Esophagus (tissue), 2 donors: ENCODE data around the gene AOC3. TPM values are rescaled to one million over a fixed set of nuclear protein-coding genes. Genes with fewer than 3 reads are reported as not detected.
A peak's percentile ranks its signal among the peaks of the same experiment; 100 is the strongest.
"Not testable (repeated sequence)": the region's sequence is repeated elsewhere in the genome, so short reads cannot be mapped to it uniquely, and the experiment has no call there.

Source experiments
- H3K27ac ChIP-seq, 2 donors: one replicate each; pipeline ENCODE4 v1.5.1; 2013; ENCODE audit warnings: low read depth in 2 of 2, mild to moderate bottlenecking in 2 of 2, inconsistent platforms in 1 of 2, low read length in 1 of 2, moderate library complexity in 1 of 2
- H3K27me3 ChIP-seq, 2 donors: one replicate each; pipeline ENCODE4 v1.6.1; 2013; ENCODE audit warnings: low read length in 2 of 2, control low read depth in 1 of 2, mild to moderate bottlenecking in 1 of 2; ENCODE audit not compliant: insufficient read depth in 2 of 2, control insufficient read depth in 1 of 2
- H3K36me3 ChIP-seq, 2 donors: one replicate each; pipeline ENCODE4 v1.6.1; 2013; ENCODE audit warnings: low read length in 1 of 2; ENCODE audit not compliant: control insufficient read depth in 2 of 2, insufficient read depth in 2 of 2
- H3K4me1 ChIP-seq, 2 donors: one replicate each; pipeline ENCODE4 v1.6.1; 2013; ENCODE audit warnings: low read length in 1 of 2; ENCODE audit not compliant: control insufficient read depth in 2 of 2, insufficient read depth in 2 of 2
- H3K4me3 ChIP-seq, 2 donors: one replicate each; pipeline ENCODE4 v1.5.1; 2013; ENCODE audit warnings: low read length in 2 of 2, mild to moderate bottlenecking in 2 of 2, low read depth in 1 of 2, moderate library complexity in 1 of 2
- H3K9me3 ChIP-seq, 2 donors: one replicate each; pipeline ENCODE4 v1.6.1; 2013; ENCODE audit warnings: mild to moderate bottlenecking in 2 of 2, low read depth in 1 of 2, low read length in 1 of 2, moderate library complexity in 1 of 2; ENCODE audit not compliant: control insufficient read depth in 2 of 2, insufficient read depth in 1 of 2
- WGBS, 2 donors: extraction: QIAGEN DNeasy Blood & Tissue Kit; methylation state at CpG; one replicate each; pipeline ENCODE4 v1.1.7; 2013; 5-methylcytosine and 5-hydroxymethylcytosine counted together
- polyA plus RNA-seq, 2 donors: library from polyadenylated mRNA; stranded (reverse); fragments of 200-250 nt; gene quantifications; one replicate each; pipeline ENCODE4 v1.2.3, GENCODE V29; 2013
- donor health status: healthy with polysubstance abuse.
- donor health status: Bipolar disorder and iron deficiency.

The AOC3 gene
- polyA plus RNA-seq, 2 donors: 9.7 to 25.3 TPM

DNA sequence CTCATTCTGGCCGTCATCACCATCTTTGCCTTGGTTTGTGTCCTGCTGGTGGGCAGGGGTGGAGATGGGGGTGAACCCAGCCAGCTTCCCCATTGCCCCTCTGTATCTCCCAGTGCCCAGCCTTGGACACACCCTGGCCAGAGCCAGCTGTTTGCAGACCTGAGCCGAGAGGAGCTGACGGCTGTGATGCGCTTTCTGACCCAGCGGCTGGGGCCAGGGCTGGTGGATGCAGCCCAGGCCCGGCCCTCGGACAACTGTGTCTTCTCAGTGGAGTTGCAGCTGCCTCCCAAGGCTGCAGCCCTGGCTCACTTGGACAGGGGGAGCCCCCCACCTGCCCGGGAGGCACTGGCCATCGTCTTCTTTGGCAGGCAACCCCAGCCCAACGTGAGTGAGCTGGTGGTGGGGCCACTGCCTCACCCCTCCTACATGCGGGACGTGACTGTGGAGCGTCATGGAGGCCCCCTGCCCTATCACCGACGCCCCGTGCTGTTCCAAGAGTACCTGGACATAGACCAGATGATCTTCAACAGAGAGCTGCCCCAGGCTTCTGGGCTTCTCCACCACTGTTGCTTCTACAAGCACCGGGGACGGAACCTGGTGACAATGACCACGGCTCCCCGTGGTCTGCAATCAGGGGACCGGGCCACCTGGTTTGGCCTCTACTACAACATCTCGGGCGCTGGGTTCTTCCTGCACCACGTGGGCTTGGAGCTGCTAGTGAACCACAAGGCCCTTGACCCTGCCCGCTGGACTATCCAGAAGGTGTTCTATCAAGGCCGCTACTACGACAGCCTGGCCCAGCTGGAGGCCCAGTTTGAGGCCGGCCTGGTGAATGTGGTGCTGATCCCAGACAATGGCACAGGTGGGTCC is 607 bp downstream of the AOC3 start:
- H3K27me3 ChIP-seq, H3K36me3 ChIP-seq, H3K9me3 ChIP-seq, H3K4me1 ChIP-seq: not testable (repeated sequence)
- H3K27ac ChIP-seq: peak overlapping the region; percentile 73 to 82
- WGBS, 2 donors: 74 to 90% methylated on average over 13 to 25 of the region's 28 CpGs
- H3K4me3 ChIP-seq: peak overlapping the region; percentile 27 to 29

DNA sequence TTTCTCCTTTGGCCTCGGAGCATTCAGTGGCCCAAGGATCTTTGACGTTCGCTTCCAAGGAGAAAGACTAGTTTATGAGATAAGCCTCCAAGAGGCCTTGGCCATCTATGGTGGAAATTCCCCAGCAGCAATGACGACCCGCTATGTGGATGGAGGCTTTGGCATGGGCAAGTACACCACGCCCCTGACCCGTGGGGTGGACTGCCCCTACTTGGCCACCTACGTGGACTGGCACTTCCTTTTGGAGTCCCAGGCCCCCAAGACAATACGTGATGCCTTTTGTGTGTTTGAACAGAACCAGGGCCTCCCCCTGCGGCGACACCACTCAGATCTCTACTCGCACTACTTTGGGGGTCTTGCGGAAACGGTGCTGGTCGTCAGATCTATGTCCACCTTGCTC is 1.4 kb downstream of the AOC3 start:
- Histone ChIP-seq H3K4me3 (peak overlapping the region; percentile 16 to 31), H3K36me3 (no peaks in the 10 kb centered on the region), H3K27me3 (no peaks in the 10 kb centered on the region), H3K4me1 (peaks cover 4 to 5% of the 10 kb centered on the region in 2 donors), H3K9me3 (no peaks in the 10 kb centered on the region), H3K27ac (peak overlapping the region; percentile 59 to 80)
- WGBS, 2 donors: 75% methylated on average over 15 of the region's 15 CpGs

- WGBS, 2 donors: 50 to 61% methylated on average over 4 of the region's 4 CpGs
- Histone ChIP-seq H3K27me3 (no peaks in the 10 kb centered on the region), H3K9me3 (no peaks in the 10 kb centered on the region), H3K4me3 (peak overlapping the region in 1 of 2 donors; percentile 31), H3K36me3 (no peaks in the 10 kb centered on the region), H3K27ac (peak overlapping the region; percentile 59 to 80), H3K4me1 (peaks cover 4 to 5% of the 10 kb centered on the region in 2 donors)
Observed at GRCh38 chr17:42853004-42853403, 2.0 kb downstream of the AOC3 start.

DNA sequence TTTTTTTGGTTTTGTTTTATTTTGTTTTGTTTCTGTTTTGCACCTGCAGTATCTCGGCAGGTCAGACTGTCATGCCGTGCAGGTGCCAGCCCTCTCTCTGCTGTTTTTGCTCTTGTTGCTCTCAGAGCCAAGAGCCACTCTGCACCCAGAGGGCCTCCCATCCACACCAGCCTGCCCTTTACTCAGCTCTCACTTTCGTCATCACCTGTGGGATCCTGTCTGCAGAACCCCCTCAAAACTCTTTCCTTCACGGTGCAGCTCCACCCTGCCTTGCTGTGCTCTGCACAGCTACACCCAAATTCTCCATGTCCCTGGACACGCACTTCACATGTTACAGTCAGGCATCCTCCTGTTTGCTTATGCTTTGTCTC is 2.6 kb downstream of the AOC3 start:
- H3K36me3 ChIP-seq: no peaks in the 10 kb centered on the region
- 64 to 72% methylated on average over 5 of the region's 5 CpGs for WGBS, 2 donors
- peaks cover 4 to 5% of the 10 kb centered on the region in 2 donors for H3K4me1 ChIP-seq
- H3K4me3 ChIP-seq: peak overlapping the region; percentile 5 to 31
- peak overlapping the region in 1 of 2 donors; percentile 45 for H3K27ac ChIP-seq
- no peaks in the 10 kb centered on the region for H3K27me3 ChIP-seq
- H3K9me3 ChIP-seq: no peaks in the 10 kb centered on the region

GRCh38 chr17:42853968-42854790 is 3.2 kb downstream of the AOC3 start:
- H3K9me3 ChIP-seq: no peaks in the 10 kb centered on the region
- no peaks in the 10 kb centered on the region for H3K27me3 ChIP-seq
- H3K36me3 ChIP-seq: no peaks in the 10 kb centered on the region
- peak overlapping the region; percentile 5 to 31 for H3K4me3 ChIP-seq
- WGBS, 2 donors: 71 to 75% methylated on average over 15 of the region's 15 CpGs
- H3K4me1 ChIP-seq: peaks cover 4 to 5% of the 10 kb centered on the region in 2 donors
- peak overlapping the region in 1 of 2 donors; percentile 45 for H3K27ac ChIP-seq

- H3K9me3 ChIP-seq: no peaks in the 10 kb centered on the region
- peaks cover 0 to under 1% of the 10 kb centered on the region in 2 donors for H3K4me1 ChIP-seq
- no peak overlapping the region for H3K4me3 ChIP-seq
- no peaks in the 10 kb centered on the region for H3K27me3 ChIP-seq
- H3K27ac ChIP-seq: peak overlapping the region in 1 of 2 donors; percentile 7
- WGBS, 2 donors: 72 to 79% methylated on average over 8 of the region's 8 CpGs
- no peaks in the 10 kb centered on the region for H3K36me3 ChIP-seq
Observed at GRCh38 chr17:42855048-42855596, 4.1 kb downstream of the AOC3 start.

DNA sequence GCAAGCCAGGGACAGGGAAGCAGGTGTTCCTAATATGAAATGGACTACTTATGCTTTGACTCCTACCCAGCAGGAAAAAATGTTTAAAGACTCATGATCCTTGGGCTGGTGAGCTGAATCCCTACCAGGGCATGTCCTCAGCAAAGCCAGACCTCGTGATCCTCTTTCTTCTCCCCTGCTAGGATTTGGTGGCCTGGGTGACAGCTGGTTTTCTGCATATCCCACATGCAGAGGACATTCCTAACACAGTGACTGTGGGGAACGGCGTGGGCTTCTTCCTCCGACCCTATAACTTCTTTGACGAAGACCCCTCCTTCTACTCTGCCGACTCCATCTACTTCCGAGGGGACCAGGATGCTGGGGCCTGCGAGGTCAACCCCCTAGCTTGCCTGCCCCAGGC is 5.1 kb downstream of the AOC3 start:
- H3K4me1 ChIP-seq, H3K27me3 ChIP-seq, H3K36me3 ChIP-seq, H3K9me3 ChIP-seq, H3K4me3 ChIP-seq, H3K27ac ChIP-seq: not testable (repeated sequence)
- WGBS, 2 donors: 72 to 92% methylated on average over 5 to 8 of the region's 8 CpGs

GRCh38 chr17:42856516-42856915 is 5.5 kb downstream of the AOC3 start:
- H3K36me3 ChIP-seq, H3K9me3 ChIP-seq, H3K4me1 ChIP-seq, H3K4me3 ChIP-seq, H3K27me3 ChIP-seq: not testable (repeated sequence)
- H3K27ac ChIP-seq: peak overlapping the region in 1 of 2 donors; percentile 64
- 62 to 69% methylated on average over 5 to 6 of the region's 8 CpGs for WGBS, 2 donors

DNA sequence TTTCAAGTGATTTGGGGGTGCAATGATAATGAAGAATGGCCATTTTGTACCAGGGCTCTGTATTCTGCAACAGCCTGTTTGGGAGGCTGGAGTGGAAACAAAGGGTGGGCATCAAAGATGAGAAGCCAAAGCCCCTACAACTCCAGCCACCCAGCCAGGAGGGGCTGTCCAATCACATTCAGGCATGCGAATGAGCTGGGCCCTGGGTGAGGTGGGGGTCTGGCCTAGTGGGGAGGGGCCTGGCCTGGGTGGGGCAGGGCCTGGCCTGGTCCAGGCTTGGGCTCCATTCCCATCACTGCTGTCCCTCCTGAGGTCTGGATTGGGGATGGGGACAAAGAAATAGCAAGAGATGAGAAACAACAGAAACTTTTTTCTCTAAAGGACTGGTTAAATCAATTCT is 6.4 kb downstream of the AOC3 start:
- Histone ChIP-seq H3K4me3 (no peak overlapping the region), H3K27ac (no peak overlapping the region)

More for the DNA sequence above, 6.4 kb downstream of the AOC3 start:
- WGBS, 2 donors: 77 to 89% methylated on average over 1 of the region's 1 CpG
- Histone ChIP-seq H3K27me3 (no peaks in the 10 kb centered on the region), H3K4me1 (no peaks in the 10 kb centered on the region), H3K9me3 (no peaks in the 10 kb centered on the region), H3K36me3 (no peaks in the 10 kb centered on the region)
